Measurements from ENCODE around the gene ACP4.

The ACP4 gene

DNA sequence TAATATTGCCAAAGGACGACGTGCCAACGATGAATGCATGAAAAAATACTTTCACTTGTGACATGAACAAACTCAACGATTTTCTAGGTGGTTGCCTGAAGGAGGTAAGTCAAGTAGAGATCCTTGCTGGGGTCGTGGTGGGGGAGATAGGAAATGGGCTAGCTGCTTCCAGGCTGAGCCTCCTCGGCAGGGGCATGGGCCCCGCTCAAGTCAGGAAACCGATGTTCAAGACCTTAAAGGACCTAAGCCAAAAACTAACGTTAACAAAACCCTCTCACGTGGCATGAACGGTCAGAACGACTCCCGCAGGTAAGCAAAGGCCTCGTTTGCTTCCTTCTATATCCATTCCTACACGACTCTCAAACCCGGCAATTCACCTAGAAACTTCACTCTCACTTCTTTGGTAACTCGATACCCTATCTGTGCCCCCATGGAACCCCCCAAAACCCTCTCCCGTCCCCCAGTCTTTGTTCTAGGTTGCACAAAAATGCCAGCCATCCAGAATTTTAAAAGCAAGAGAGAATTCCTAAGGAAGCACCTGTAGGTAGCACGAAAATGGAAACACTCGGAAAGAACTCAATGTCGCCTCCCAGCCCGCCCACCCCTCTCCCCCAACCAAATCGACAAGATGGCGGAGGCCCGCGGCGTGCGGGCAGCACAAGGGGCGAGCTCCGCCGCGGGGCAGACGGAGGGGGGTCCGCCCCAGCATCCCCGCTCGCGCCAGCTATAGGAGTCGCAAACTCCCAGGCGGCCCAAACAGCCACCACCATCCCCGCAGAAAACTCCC lies 13.6 kb downstream of the ACP4 start:
- TF ChIP-seq, protein P1, sequence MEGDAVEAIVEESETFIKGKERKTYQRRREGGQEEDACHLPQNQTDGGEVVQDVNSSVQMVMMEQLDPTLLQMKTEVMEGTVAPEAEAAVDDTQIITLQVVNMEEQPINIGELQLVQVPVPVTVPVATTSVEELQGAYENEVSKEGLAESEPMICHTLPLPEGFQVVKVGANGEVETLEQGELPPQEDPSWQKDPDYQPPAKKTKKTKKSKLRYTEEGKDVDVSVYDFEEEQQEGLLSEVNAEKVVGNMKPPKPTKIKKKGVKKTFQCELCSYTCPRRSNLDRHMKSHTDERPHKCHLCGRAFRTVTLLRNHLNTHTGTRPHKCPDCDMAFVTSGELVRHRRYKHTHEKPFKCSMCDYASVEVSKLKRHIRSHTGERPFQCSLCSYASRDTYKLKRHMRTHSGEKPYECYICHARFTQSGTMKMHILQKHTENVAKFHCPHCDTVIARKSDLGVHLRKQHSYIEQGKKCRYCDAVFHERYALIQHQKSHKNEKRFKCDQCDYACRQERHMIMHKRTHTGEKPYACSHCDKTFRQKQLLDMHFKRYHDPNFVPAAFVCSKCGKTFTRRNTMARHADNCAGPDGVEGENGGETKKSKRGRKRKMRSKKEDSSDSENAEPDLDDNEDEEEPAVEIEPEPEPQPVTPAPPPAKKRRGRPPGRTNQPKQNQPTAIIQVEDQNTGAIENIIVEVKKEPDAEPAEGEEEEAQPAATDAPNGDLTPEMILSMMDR (IDR thresholded peaks at IDR 0.05): no peak

DNA sequence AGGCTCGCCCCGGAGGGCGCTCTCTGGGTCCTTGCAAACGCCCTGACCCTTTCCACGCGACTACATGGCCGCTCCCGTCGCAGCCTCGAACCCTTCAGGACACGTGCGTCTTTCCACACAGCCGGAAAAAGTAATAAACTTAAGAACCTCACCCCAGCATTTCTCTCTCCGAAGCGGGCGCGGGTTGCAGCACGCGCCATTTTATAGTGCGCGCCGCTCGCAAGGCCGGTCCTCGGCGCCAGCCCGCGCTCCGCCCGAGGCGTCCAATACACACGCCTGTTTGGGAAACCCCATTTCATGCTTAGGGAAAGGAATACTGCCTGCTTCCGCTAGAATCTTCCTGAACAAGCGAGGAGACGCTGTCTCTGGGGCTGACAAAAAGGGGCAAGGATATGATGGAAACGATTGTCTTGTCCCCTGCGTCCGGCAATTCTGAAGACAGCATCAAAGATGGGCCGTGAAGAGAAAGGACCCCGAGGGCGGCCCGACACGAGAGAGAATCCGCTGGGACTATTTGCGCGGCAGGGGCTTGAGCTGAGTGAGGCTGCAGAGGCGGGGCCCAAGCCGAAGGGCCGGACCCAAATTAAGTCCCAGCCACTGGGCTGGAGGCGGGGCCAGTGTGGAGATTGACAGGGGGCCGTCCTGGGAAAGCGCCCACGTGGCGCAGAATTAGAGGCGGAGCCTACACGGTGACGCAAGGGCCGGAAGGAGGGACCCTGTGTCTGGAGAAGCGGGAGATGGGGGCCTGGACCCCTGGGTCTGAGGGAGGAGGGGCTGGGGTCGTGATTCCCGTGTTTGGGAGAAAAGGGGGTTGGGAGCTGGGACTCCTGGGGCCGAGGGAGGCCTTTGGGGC lies 14.4 kb downstream of the ACP4 start:
- TF ChIP-seq, protein P1 (IDR thresholded peaks at IDR 0.05): no peak

DNA sequence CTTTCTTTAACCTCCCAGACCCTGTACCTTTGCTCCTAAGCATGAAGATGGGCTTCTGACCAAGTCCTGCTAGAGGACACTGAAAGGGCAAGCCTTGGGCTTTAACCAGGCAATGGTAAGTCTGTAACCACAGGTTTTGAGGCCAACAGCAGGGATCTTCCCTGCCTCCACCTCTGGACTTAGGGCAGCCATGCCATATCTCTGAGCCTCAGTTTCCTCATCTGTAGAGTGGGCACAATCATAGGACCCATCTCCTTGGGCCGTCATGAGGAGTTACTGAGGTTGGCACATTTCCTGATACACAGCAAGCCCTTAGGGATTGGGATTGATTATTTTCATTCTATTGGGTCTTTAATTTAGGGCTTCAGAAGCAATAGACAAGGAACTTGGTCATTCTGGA lies 18.6 kb downstream of the ACP4 start:
- TF ChIP-seq, protein P1 (IDR thresholded peaks at IDR 0.05): no peak

DNA sequence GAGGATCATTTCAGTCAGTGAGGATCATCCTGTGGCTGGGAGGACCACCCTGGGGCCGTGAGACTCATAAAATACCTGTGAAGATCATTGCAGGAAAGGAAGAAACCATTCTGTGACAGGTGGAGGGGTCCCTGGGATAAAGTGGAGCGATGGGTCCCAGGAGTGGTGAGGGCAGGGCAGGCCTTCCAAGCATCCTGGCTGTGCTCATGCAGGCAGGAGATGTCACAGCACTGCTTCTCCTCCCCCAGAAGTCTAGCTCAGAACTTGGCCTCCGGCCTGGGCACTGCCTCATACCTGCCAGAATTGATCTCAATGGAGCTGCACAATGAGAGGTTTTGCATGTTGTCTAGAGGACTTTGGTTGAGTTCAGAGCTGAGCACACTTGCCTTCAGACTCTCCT lies 22.3 kb downstream of the ACP4 start:
- TF ChIP-seq, protein P1 (IDR thresholded peaks at IDR 0.05): no peak

DNA sequence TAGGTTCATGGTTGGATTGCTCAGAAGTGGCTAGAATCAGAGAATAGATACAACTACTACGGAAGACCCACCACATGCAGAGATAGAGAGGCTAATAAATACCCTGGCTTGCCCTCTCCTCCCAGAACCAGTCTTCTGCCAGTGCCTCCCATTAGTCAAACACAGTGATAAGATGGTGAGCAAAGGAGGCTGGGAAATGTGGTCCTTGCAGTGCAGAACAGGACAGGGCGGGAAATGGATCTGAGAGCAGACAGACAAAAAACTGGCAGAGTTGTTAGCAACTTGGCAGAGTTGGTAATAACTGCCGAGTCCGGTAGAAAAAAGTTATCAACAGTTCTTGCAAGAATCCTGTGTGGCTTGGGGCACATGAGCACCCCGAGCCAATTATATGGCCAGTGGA lies 24.7 kb downstream of the ACP4 start:
- TF ChIP-seq, protein P1 (IDR thresholded peaks at IDR 0.05): no peak

DNA sequence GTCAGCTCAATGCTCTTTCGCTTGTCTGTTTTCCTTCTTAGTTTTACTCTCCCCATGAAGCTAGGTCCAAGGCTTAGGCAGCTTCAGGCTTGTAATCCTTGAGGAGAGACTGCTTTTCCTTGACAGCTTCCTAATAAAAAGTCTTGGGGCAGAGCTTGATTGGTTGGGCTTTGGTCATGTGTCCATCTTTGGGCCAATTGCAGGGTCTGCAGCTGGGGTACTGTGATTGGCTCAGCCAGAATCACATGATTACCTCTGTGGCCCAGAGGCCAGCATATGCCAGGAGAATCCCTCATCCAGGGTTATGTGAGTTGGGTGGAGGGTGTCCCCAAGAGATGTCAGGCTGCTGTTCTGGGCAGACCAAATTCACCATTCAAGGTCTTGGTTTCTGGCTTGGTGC lies 25.2 kb downstream of the ACP4 start:
- TF ChIP-seq, protein P1 (IDR thresholded peaks at IDR 0.05): no peak

DNA sequence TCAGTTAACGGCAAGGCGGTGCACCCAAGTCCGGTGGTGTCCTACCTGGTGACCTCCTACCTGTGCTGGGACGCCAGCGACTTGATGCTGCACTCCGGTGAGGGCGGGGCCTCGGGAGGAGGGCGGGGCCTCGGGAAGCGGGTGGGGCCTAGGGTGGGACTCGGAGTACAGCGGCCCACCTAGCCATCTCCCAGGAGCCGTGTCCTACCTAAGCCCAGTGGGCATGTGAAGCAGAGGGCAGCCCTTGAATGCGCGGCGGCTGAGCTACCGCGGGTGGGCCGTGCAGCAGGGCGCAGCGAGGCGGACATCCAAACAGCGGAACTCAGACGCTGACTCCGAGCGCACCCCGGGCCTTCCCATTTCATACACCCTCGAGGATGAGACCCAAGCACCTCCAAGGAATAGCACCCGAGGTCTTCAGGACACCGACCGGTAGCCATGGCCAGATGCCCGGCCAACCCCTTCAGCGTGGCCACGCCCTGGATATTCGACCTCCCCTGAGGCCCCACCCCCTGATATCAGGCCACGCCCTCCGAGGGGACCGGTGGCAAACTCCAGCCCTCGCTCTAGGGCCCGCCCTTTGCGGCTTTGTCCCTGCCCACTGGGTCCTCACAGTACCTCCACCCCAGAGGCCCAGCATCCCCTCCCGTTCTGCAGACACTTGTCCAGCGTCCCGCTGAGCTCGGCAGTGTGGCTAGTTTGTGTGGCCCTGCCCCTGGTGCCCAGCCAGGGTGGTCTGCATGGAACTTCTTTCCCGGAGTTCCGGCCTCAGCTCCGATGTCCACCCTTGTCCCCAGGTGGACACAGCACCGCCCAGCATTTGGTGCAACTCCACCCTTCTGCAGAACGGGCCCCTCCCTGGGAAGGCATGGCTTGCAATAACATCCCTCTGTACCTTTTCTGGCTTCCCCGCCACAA lies 28.0 kb downstream of the ACP4 start:
- TF ChIP-seq, protein P1 (IDR thresholded peaks at IDR 0.05): no peak
